SH-SY5Y (cell line): ENCODE results near the gene CLSTN2.

Source experiments
- GATA2 ChIP-seq: IDR thresholded peaks from 2 replicates; pipeline ENCODE4 v1.6.1; 2011; ENCODE audit warnings: mild to moderate bottlenecking, low read depth, low read length
- GATA3 ChIP-seq: IDR thresholded peaks from 2 replicates; pipeline ENCODE4 v1.6.1; 2011; ENCODE audit warnings: low read depth, mild to moderate bottlenecking, low read length, moderate library complexity

DNA sequence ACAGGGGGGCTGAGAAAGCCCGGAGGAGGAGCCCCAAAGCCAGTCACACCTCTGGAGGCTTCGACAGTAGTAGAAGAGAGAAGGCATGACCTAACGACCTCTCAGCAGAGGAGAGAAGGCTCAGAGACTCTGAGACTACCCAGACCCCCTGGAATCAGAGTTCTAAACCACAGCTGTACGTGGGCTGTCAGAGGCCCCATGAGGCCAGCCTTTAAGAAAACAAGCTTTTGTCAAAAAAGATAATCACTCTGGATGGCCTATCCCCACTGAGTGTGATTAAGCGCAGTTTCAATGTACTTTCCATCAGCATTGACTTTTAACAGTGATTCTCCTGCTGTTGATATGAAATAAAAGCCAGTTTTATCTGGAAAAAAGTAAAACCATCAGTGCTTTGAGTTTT is 330.3 kb downstream of the CLSTN2 start:
- no peak for TF ChIP-seq GATA2
- TF ChIP-seq GATA3 = no peak
